Body of pancreas (tissue), 4 donors: ENCODE results near the gene OPA3.

Experiments
- POLR2A ChIP-seq, 3 donors: fragments of 450-650 bp; IDR thresholded peaks; one replicate each; pipeline ENCODE4 v1.6.1; 2016; ENCODE audit warnings: antibody characterized with exemption in 3 of 3, mild to moderate bottlenecking in 2 of 3
- TF ChIP-seq, protein P1 (sequence below), 7 experiments: fragments of 450-650 bp in 4 of 7; fragments of 200-600 bp in 3 of 7; sonication (generic) in 3 of 7; IDR thresholded peaks; one replicate each; pipeline ENCODE4 v1.5.1; 2016 to 2019; ENCODE audit warnings: antibody characterized with exemption in 7 of 7

DNA sequence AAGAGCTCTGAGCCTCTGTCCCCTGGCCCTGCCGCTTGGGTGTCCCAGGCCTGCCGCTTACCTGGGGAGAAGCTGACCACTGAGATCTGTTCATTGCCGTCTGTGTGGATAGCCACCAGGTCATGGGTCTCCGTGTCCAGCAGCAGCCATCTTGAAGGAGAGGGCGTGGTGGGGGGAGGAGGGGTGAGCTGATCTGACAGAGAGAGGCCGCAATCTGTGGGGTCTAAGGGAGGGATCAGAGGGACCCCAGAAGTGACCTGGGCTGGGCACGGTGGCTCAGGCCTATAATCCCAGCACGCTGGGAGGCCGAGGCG is 32.1 kb upstream of the OPA3 start:
- TF ChIP-seq, protein P1, sequence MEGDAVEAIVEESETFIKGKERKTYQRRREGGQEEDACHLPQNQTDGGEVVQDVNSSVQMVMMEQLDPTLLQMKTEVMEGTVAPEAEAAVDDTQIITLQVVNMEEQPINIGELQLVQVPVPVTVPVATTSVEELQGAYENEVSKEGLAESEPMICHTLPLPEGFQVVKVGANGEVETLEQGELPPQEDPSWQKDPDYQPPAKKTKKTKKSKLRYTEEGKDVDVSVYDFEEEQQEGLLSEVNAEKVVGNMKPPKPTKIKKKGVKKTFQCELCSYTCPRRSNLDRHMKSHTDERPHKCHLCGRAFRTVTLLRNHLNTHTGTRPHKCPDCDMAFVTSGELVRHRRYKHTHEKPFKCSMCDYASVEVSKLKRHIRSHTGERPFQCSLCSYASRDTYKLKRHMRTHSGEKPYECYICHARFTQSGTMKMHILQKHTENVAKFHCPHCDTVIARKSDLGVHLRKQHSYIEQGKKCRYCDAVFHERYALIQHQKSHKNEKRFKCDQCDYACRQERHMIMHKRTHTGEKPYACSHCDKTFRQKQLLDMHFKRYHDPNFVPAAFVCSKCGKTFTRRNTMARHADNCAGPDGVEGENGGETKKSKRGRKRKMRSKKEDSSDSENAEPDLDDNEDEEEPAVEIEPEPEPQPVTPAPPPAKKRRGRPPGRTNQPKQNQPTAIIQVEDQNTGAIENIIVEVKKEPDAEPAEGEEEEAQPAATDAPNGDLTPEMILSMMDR (IDR thresholded peaks at IDR 0.05) = no peak
- no peak for TF ChIP-seq POLR2A (IDR thresholded peaks at IDR 0.05)
